RWPE2 (cell line): ENCODE data around the gene ITIH5.

Experiments used
- ATAC-seq: fragments of 200-7000 bp; cut with Tn5 transposase; 3 replicates; pipeline ENCODE4 v1.9.1; 2021; ENCODE audit warnings: low read depth
- DNase-seq: peaks from one replicate; pipeline ENCODE4 v3.0.0-alpha.2; 2020; ENCODE audit warnings: low spot score
- H3K27ac ChIP-seq: fragments of 450-650 bp; 2 replicates; pipeline ENCODE4 v1.5.1; 2017; ENCODE audit warnings: mild to moderate bottlenecking; ENCODE audit not compliant: poor library complexity, severe bottlenecking
- H3K27me3 ChIP-seq: fragments of 250-450 bp; sonication (Bioruptor Pico); 2 replicates; pipeline ENCODE4 v1.5.1; 2021; ENCODE audit warnings: mild to moderate bottlenecking, moderate library complexity; ENCODE audit not compliant: insufficient read depth, poor library complexity, severe bottlenecking
- H3K36me3 ChIP-seq: fragments of 250-450 bp; sonication (Bioruptor Pico); 2 replicates; pipeline ENCODE4 v1.5.1; 2020; ENCODE audit warnings: low read depth, mild to moderate bottlenecking, moderate library complexity
- H3K4me1 ChIP-seq: fragments of 250-450 bp; sonication (Bioruptor Pico); 2 replicates; pipeline ENCODE4 v1.5.1; 2021; ENCODE audit warnings: mild to moderate bottlenecking, moderate library complexity; ENCODE audit not compliant: insufficient read depth, poor library complexity, severe bottlenecking
- H3K4me3 ChIP-seq: fragments of 250-450 bp; sonication (Bioruptor Pico); 2 replicates; pipeline ENCODE4 v1.5.1; 2021; ENCODE audit warnings: mild to moderate bottlenecking, moderate library complexity; ENCODE audit not compliant: severe bottlenecking
- H3K9me3 ChIP-seq: fragments of 250-450 bp; sonication (Bioruptor Pico); 2 replicates; pipeline ENCODE4 v1.5.1; 2021; ENCODE audit warnings: mild to moderate bottlenecking, moderate library complexity; ENCODE audit not compliant: severe bottlenecking
- CTCF ChIP-seq: fragments of 450-650 bp; IDR thresholded peaks from one replicate; pipeline ENCODE4 v1.5.1; 2017; ENCODE audit warnings: mild to moderate bottlenecking, moderate library complexity; ENCODE audit not compliant: poor library complexity, severe bottlenecking

The ITIH5 gene

GRCh38 chr10:7583626-7584025, 83.1 kb downstream of the ITIH5 start:
- Histone ChIP-seq H3K4me3 (no peak overlapping the region), H3K36me3 (no peaks in the 10 kb centered on the region), H3K9me3 (no peaks in the 10 kb centered on the region), H3K27ac (no peak overlapping the region), H3K27me3 (no peaks in the 10 kb centered on the region), H3K4me1 (no peaks in the 10 kb centered on the region)
- DNase-seq (no peak), ATAC-seq (no peak)
- no peak for TF ChIP-seq CTCF

GRCh38 chr10:7580520-7580919, 86.2 kb downstream of the ITIH5 start:
- ATAC-seq (no peak), DNase-seq (no peak)
- Histone ChIP-seq H3K4me1 (no peaks in the 10 kb centered on the region), H3K27ac (no peak overlapping the region), H3K36me3 (no peaks in the 10 kb centered on the region), H3K9me3 (no peaks in the 10 kb centered on the region), H3K4me3 (no peak overlapping the region), H3K27me3 (no peaks in the 10 kb centered on the region)
- no peak for TF ChIP-seq CTCF

- Histone ChIP-seq H3K4me3 (no peak overlapping the region), H3K27me3 (no peaks in the 10 kb centered on the region), H3K9me3 (no peaks in the 10 kb centered on the region), H3K4me1 (no peaks in the 10 kb centered on the region), H3K36me3 (no peaks in the 10 kb centered on the region), H3K27ac (no peak overlapping the region)
- no peak for DNase-seq
- ATAC-seq = no peak
- no peak for TF ChIP-seq CTCF
Observed at GRCh38 chr10:7579681-7580080, 87.1 kb downstream of the ITIH5 start.

GRCh38 chr10:7577579-7577978, 89.2 kb downstream of the ITIH5 start:
- no peaks in the 10 kb centered on the region for H3K4me1 ChIP-seq
- ATAC-seq = no peak
- H3K9me3 ChIP-seq = no peaks in the 10 kb centered on the region
- TF ChIP-seq CTCF = no peak
- no peaks in the 10 kb centered on the region for H3K36me3 ChIP-seq
- H3K27ac ChIP-seq = no peak overlapping the region
- no peak overlapping the region for H3K4me3 ChIP-seq
- DNase-seq = no peak
- H3K27me3 ChIP-seq = no peaks in the 10 kb centered on the region

- no peak for TF ChIP-seq CTCF
- Histone ChIP-seq H3K27ac (no peak overlapping the region), H3K4me1 (no peaks in the 10 kb centered on the region), H3K27me3 (no peaks in the 10 kb centered on the region), H3K9me3 (no peaks in the 10 kb centered on the region), H3K4me3 (no peak overlapping the region), H3K36me3 (no peaks in the 10 kb centered on the region)
- ATAC-seq (no peak), DNase-seq (no peak)
Observed at GRCh38 chr10:7577176-7577575, 89.6 kb downstream of the ITIH5 start.
